Mammary epithelial cell (primary cell): ENCODE measurements around the gene HESX1.

Source experiments
- CTCF ChIP-seq, 2 donors: IDR thresholded peaks in 1 of 2; conservative IDR thresholded peaks in 1 of 2; 2 replicates each; pipeline ENCODE4 v1.5.1; 2011 to 2012; ENCODE audit warnings: inconsistent platforms in 2 of 2, low read length in 2 of 2, mild to moderate bottlenecking in 2 of 2, control low read depth in 1 of 2, low read depth in 1 of 2; ENCODE audit not compliant: insufficient read depth in 1 of 2; ENCODE audit errors: extremely low read depth in 1 of 2
- EZH2 ChIP-seq: IDR thresholded peaks from 2 replicates; pipeline ENCODE4 v1.6.1; 2012; ENCODE audit warnings: low read length, inconsistent platforms, borderline replicate concordance

GRCh38 chr3:57230006-57230405 is 30.2 kb upstream of the HESX1 start:
- TF ChIP-seq CTCF (conservative IDR thresholded peaks at IDR 0.05 in 1 of 2, IDR thresholded peaks at IDR 0.05 in 1 of 2; ENCODE audit: extremely low read depth in 1 of 2, insufficient read depth in 1 of 2, low read depth in 1 of 2, low read length in 2 of 2) (no peak), EZH2 (no peak)
